ENCODE results near the gene ACMSD. TPM values are rescaled to one million over a fixed set of nuclear protein-coding genes. Genes with fewer than 3 reads are reported as not detected.

The ACMSD gene
- total RNA-seq, 1 donor from 2014 or later: not detected

DNA sequence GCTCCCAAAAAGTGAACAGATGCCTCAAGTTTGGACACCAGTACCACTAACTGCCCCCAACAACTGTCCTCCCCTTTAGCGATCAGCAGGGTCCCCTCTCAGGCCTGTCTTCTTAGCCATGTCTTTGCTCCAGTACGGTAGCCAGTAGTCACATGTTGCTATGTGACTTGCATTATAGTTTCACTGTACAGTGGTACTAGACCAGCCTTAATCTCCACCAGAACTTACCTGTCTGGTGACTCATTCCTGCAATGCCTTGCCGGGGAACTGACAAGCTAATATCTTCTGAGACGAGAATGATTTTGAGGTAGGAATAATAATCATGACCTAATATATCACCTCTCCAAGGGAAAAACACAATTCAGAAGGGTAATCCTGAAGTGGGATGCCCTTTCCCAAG lies 23.7 kb downstream of the ACMSD start:
- Histone ChIP-seq H3K36me3 (no peaks in the 10 kb centered on the region), H3K4me3 (no peak overlapping the region), H3K9me3 (no peaks in the 10 kb centered on the region), H3K27me3 (ENCODE audit: low read depth) (no peaks in the 10 kb centered on the region), H3K4me1 (no peaks in the 10 kb centered on the region), H3K27ac (no peak overlapping the region)
- TF ChIP-seq, protein P1, sequence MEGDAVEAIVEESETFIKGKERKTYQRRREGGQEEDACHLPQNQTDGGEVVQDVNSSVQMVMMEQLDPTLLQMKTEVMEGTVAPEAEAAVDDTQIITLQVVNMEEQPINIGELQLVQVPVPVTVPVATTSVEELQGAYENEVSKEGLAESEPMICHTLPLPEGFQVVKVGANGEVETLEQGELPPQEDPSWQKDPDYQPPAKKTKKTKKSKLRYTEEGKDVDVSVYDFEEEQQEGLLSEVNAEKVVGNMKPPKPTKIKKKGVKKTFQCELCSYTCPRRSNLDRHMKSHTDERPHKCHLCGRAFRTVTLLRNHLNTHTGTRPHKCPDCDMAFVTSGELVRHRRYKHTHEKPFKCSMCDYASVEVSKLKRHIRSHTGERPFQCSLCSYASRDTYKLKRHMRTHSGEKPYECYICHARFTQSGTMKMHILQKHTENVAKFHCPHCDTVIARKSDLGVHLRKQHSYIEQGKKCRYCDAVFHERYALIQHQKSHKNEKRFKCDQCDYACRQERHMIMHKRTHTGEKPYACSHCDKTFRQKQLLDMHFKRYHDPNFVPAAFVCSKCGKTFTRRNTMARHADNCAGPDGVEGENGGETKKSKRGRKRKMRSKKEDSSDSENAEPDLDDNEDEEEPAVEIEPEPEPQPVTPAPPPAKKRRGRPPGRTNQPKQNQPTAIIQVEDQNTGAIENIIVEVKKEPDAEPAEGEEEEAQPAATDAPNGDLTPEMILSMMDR (IDR thresholded peaks at IDR 0.05): no peak
- ATAC-seq: no peak
- no peak for DNase-seq
- intact Hi-C loops (cut with DNase I): no loop called here

DNA sequence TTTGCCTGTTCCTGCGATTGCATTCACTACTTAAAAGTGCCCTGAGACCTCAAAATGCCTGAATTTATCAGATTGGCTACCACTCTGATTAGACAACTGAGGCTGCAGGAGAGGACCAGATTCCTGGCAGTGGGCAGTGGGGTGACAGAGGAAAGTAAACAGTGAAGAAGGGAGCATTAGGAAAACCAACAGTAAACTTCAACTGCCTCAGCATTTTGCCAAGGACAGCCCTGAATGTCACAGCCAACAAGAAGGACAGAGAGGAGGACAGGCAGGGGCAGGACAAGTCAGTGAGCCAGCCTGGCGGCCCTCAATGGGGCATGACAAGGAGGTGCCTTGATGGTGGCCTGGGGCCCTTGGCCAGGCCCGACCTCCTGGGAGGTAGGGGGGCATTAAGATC lies 24.3 kb downstream of the ACMSD start:
- Histone ChIP-seq H3K36me3 (no peaks in the 10 kb centered on the region), H3K9me3 (no peaks in the 10 kb centered on the region), H3K27me3 (ENCODE audit: low read depth) (no peaks in the 10 kb centered on the region), H3K27ac (no peak overlapping the region), H3K4me3 (no peak overlapping the region), H3K4me1 (no peaks in the 10 kb centered on the region)
- TF ChIP-seq, protein P1 (IDR thresholded peaks at IDR 0.05): no peak
- no peak for DNase-seq
- ATAC-seq: no peak
- intact Hi-C loops (cut with DNase I): no loop called here

DNA sequence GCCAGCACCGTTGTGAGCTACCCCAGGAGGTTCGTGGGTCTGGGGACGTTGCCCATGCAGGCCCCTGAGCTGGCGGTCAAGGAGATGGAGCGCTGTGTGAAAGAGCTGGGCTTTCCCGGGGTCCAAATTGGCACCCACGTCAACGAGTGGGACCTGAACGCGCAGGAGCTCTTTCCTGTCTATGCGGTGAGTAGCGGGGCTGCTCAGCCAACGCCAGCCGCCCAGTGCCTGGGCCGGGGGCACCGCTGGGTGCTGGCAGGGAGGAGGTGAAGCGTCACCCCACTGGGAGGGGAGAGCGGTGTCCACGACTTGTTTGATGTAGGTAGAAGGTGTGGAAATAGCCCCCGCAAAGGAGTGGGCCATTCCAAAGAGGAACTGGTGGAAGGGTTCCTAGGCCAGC lies 25.0 kb downstream of the ACMSD start:
- Histone ChIP-seq H3K4me1 (no peaks in the 10 kb centered on the region), H3K27me3 (ENCODE audit: low read depth) (no peaks in the 10 kb centered on the region), H3K9me3 (no peaks in the 10 kb centered on the region), H3K36me3 (no peaks in the 10 kb centered on the region), H3K27ac (no peak overlapping the region), H3K4me3 (no peak overlapping the region)
- intact Hi-C loops (cut with DNase I): no loop called here
- no peak for DNase-seq
- TF ChIP-seq, protein P1 (IDR thresholded peaks at IDR 0.05): no peak
- no peak for ATAC-seq

DNA sequence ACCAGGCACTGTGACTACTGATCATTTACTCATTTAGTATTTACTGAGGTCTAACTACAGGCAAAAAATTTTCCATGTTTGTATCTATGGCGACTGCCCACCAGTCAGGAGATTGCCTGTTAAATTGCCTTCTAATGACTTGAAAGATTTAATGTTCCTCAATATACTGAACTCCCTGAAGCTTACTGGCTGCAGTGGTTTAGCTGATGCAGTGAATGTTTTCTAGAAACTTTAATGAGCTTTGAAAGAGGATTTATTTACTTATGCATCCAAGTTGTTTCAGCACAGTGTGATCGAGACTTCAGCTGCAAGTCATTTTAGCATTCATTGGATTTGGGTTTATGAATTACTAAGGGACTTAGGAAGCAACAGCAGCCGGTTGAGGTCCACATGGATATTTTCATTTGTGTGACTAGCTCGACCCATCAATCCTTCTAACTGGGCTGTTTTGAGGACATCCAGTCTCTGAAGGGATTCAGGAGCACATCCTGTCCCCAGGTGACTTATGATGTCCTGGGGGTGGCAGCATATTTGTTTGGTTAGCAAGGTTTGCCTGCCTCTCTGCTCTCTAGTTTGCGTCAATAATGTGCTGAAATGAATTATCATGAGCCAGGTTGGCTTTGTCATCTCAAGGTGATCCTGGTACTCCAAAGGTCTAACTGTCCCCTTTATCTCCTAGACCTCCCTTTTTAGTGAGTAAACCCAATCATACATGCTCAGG lies 26.8 kb downstream of the ACMSD start:
- intact Hi-C loops (cut with DNase I): no loop called here
- no peaks in the 10 kb centered on the region for H3K36me3 ChIP-seq
- ATAC-seq (no peak), DNase-seq (no peak)
- TF ChIP-seq, protein P1 (IDR thresholded peaks at IDR 0.05): no peak
- no peak overlapping the region for H3K4me3 ChIP-seq
- no peaks in the 10 kb centered on the region for H3K4me1 ChIP-seq
- H3K9me3 ChIP-seq: no peaks in the 10 kb centered on the region
- no peak overlapping the region for H3K27ac ChIP-seq
- H3K27me3 ChIP-seq (ENCODE audit: low read depth): no peaks in the 10 kb centered on the region

DNA sequence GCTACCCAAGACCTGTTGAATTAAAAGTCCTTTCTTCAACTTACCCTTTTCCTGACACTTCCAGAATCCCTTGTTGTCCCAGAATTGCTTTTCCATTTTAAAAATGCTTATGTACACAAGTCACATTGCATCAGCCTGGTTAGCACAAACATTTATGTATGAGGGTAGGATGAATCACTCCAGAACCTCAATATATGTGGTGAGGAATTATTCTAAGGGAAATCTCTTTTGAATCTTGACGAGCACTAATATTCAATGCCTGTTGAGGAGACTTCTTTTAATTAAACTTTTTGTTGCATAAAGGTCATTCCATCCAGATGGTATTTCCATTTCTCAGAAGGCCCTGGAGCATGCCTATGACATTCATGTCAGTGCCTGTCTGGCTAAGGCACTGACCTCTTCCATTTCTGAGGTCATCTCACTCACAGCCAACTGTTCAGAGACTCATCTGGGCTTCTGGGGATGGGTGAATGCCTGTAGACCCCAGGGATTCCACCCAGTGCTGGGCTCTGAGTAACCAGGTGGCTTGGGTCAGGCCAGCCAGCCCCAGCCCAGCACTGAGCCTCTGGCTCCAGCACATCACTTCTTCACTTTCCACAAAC lies 28.2 kb downstream of the ACMSD start:
- no peak for DNase-seq
- Histone ChIP-seq H3K36me3 (no peaks in the 10 kb centered on the region), H3K4me1 (no peaks in the 10 kb centered on the region), H3K4me3 (no peak overlapping the region), H3K27ac (no peak overlapping the region), H3K27me3 (ENCODE audit: low read depth) (no peaks in the 10 kb centered on the region), H3K9me3 (no peaks in the 10 kb centered on the region)
- TF ChIP-seq, protein P1 (IDR thresholded peaks at IDR 0.05): no peak
- intact Hi-C loops (cut with DNase I): no loop called here
- no peak for ATAC-seq

Measured in lower lobe of right lung (tissue), 2 donors.